Spleen (tissue), 7 donors: ENCODE data around the gene SSU72.
"Not testable (repeated sequence)": the region's sequence is repeated elsewhere in the genome, so short reads cannot be mapped to it uniquely, and the experiment has no call there.

Source experiments
- CTCF ChIP-seq, 11 experiments: fragments of 200-600 bp in 7 of 11; fragments of 450-650 bp in 4 of 11; sonication (generic) in 4 of 11; IDR thresholded peaks in 8 of 11; conservative IDR thresholded peaks in 3 of 11; 1 replicate in 7 of 11; 2 replicates in 4 of 11; pipeline versions ENCODE4 v1.4.0 to v1.8.0; 2016 to 2021; ENCODE audit warnings: antibody characterized with exemption in 11 of 11, inconsistent platforms in 4 of 11, mild to moderate bottlenecking in 1 of 11
- POLR2A ChIP-seq, 3 donors: fragments of 450-650 bp; IDR thresholded peaks; one replicate each; pipeline ENCODE4 v1.5.1; 2017; ENCODE audit warnings: antibody characterized with exemption in 3 of 3, mild to moderate bottlenecking in 1 of 3
- POLR2AphosphoS5 ChIP-seq, 3 donors: sonication (generic); formaldehyde crosslinking; IDR thresholded peaks; one replicate each; pipeline ENCODE4 v1.5.1; 2017; ENCODE audit warnings: antibody characterized with exemption in 3 of 3
- donor health status: DM: no; HTN: no; CAD: no; lungs with moderate emphysema.
- donor health status: DM: no; HTN: no; CAD: no.
- donor health status: DM: no; HTN: no; CAD: no.

- not testable (repeated sequence) for TF ChIP-seq POLR2A (IDR thresholded peaks at IDR 0.05); CTCF (IDR thresholded peaks at IDR 0.05 in 8 of 11, conservative IDR thresholded peaks at IDR 0.05 in 3 of 11); POLR2AphosphoS5 (IDR thresholded peaks at IDR 0.05)
Measured at GRCh38 chr1:1509465-1509850, 65.2 kb downstream of the SSU72 start.
